Breast epithelium (tissue), 4 donors: ENCODE measurements around the gene SLC2A13. TPM values are rescaled to one million over a fixed set of nuclear protein-coding genes. Genes with fewer than 3 reads are reported as not detected.

Experiments used
- DNase-seq, 2 donors: peaks; one replicate each; pipeline ENCODE4 v3.0.0-alpha.2; 2019; ENCODE audit warnings: low spot score in 2 of 2
- H3K27ac ChIP-seq, 2 donors: fragments of 200-600 bp; sonication (generic) in 1 of 2; one replicate each; pipeline ENCODE4 v1.5.1; 2016 to 2019; ENCODE audit warnings: mild to moderate bottlenecking in 1 of 2
- H3K27me3 ChIP-seq, 2 donors: fragments of 200-600 bp; sonication (generic) in 1 of 2; one replicate each; pipeline versions ENCODE4 v1.5.1 to v1.6.0; 2017 to 2019; ENCODE audit warnings: control low read depth in 1 of 2, mild to moderate bottlenecking in 1 of 2
- H3K36me3 ChIP-seq: fragments of 200-600 bp; one replicate; pipeline ENCODE4 v1.5.1; 2019
- H3K4me1 ChIP-seq, 2 donors: fragments of 200-600 bp; sonication (generic); one replicate each; pipeline ENCODE4 v1.5.1; 2016 to 2019; ENCODE audit warnings: control low read depth in 1 of 2
- H3K4me3 ChIP-seq, 3 donors: fragments of 200-600 bp; sonication (generic); 1 replicate in 2 of 3; 2 replicates in 1 of 3; pipeline ENCODE4 v1.5.1; 2016 to 2019; ENCODE audit warnings: mild to moderate bottlenecking in 3 of 3, moderate library complexity in 2 of 3
- H3K9me3 ChIP-seq, 2 donors: fragments of 200-600 bp; sonication (generic) in 1 of 2; one replicate each; pipeline ENCODE4 v1.5.1; 2016 to 2019; ENCODE audit warnings: control low read depth in 1 of 2
- CTCF ChIP-seq, 3 donors: fragments of 450-650 bp; IDR thresholded peaks; one replicate each; pipeline ENCODE4 v1.5.1; 2016 to 2017; ENCODE audit warnings: antibody characterized with exemption in 3 of 3, mild to moderate bottlenecking in 3 of 3, moderate library complexity in 3 of 3
- POLR2A ChIP-seq: fragments of 450-650 bp; IDR thresholded peaks from one replicate; pipeline ENCODE4 v1.6.1; 2016; ENCODE audit warnings: antibody characterized with exemption, mild to moderate bottlenecking, moderate library complexity
- POLR2AphosphoS5 ChIP-seq, 3 donors: sonication (generic); formaldehyde crosslinking; IDR thresholded peaks; one replicate each; pipeline ENCODE4 v1.6.1; 2017; ENCODE audit warnings: antibody characterized with exemption in 3 of 3
- intact Hi-C: fragments of 100-400 bp; cut with DNase I; formaldehyde crosslinking; loops from one replicate; pipeline ENCODE4 v1.15.1; 2023; ENCODE audit warnings: low total_unique reads
- total RNA-seq, 3 donors: library from RNA; depleted of rRNA; stranded (reverse); fragments of >200 nt; gene quantifications; one replicate each; pipeline ENCODE4 v1.1.0, GENCODE V29; 2016

SLC2A13 gene
- total RNA-seq, 3 donors from 2014 or later: 17.1 to 32.2 (median 22.0) TPM

- intact Hi-C loops: no loop called here
- no peak for DNase-seq
- no peaks in the 10 kb centered on the region for H3K27me3 ChIP-seq
- H3K9me3 ChIP-seq: peaks cover 0 to 14% of the 10 kb centered on the region in 2 donors
- H3K36me3 ChIP-seq: no peaks in the 10 kb centered on the region
- H3K27ac ChIP-seq: no peak overlapping the region
- TF ChIP-seq POLR2A (no peak), CTCF (IDR thresholded peaks at IDR 0.05) (no peak), POLR2AphosphoS5 (IDR thresholded peaks at IDR 0.05) (no peak)
- no peak overlapping the region for H3K4me3 ChIP-seq
- no peaks in the 10 kb centered on the region for H3K4me1 ChIP-seq
Observed at GRCh38 chr12:40078266-40078665, 27.6 kb downstream of the SLC2A13 start.

GRCh38 chr12:40075458-40075857, 30.4 kb downstream of the SLC2A13 start:
- DNase-seq: no peak
- H3K27me3 ChIP-seq: no peaks in the 10 kb centered on the region
- intact Hi-C loops: no loop called here
- H3K27ac ChIP-seq: no peak overlapping the region
- no peaks in the 10 kb centered on the region for H3K4me1 ChIP-seq
- no peaks in the 10 kb centered on the region for H3K36me3 ChIP-seq
- TF ChIP-seq POLR2A (no peak), POLR2AphosphoS5 (IDR thresholded peaks at IDR 0.05) (no peak), CTCF (IDR thresholded peaks at IDR 0.05) (no peak)
- H3K4me3 ChIP-seq: no peak overlapping the region
- H3K9me3 ChIP-seq: peaks cover 0 to 14% of the 10 kb centered on the region in 2 donors

DNA sequence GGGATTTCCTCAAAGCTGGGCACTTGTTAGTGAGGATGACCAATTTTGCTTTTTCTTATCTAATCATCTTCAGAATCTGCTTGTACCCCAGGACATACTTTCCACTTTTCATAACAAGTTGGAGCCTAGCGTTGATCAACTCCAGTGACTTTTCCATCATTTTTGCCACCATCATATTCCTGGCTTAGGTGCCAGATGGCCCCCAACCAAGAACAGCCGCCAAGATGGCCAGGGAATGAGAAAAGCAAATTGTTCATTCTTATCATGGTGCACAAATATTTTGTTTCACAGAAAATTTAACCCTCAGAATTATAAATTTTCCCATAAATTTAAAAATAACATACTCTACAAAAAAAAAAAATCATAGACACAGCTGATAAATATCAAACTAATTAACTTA, 37.5 kb downstream of the SLC2A13 start:
- TF ChIP-seq CTCF (IDR thresholded peaks at IDR 0.05): no peak
- no peak for TF ChIP-seq POLR2AphosphoS5 (IDR thresholded peaks at IDR 0.05)
- TF ChIP-seq POLR2A: no peak
- H3K27ac ChIP-seq: no peak overlapping the region
- DNase-seq: no peak
- no peak overlapping the region for H3K4me3 ChIP-seq
- no peaks in the 10 kb centered on the region for H3K27me3 ChIP-seq
- intact Hi-C loops: no loop called here
- no peaks in the 10 kb centered on the region for H3K36me3 ChIP-seq
- H3K4me1 ChIP-seq: no peaks in the 10 kb centered on the region
- H3K9me3 ChIP-seq: no peaks in the 10 kb centered on the region

GRCh38 chr12:40065636-40066035, 40.2 kb downstream of the SLC2A13 start:
- no peaks in the 10 kb centered on the region for H3K36me3 ChIP-seq
- intact Hi-C loops: no loop called here
- no peaks in the 10 kb centered on the region for H3K4me1 ChIP-seq
- H3K4me3 ChIP-seq: no peak overlapping the region
- TF ChIP-seq CTCF (IDR thresholded peaks at IDR 0.05) (no peak), POLR2AphosphoS5 (IDR thresholded peaks at IDR 0.05) (no peak), POLR2A (no peak)
- H3K27ac ChIP-seq: no peak overlapping the region
- DNase-seq: no peak
- H3K9me3 ChIP-seq: no peaks in the 10 kb centered on the region
- H3K27me3 ChIP-seq: no peaks in the 10 kb centered on the region

DNA sequence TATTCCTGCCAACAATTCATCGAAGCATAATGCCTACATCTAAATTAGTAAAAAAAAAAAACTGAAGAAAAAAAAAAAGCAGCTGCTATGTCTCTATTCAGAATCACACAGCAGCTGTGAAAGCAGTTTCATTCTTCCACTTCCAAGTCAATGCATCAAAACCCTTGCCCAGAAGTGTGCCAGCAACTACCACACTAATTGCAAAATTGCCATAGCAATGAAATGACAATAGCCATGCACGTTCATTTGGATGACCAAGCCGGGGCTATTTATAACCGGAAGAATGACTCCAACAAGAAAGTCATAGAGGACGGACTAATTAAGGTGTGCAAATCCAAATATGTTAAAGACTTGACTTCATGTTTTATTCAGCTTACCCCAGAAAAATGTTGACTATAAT, 42.5 kb downstream of the SLC2A13 start:
- Histone ChIP-seq H3K4me3 (no peak overlapping the region), H3K36me3 (no peaks in the 10 kb centered on the region), H3K4me1 (no peaks in the 10 kb centered on the region), H3K9me3 (no peaks in the 10 kb centered on the region), H3K27ac (no peak overlapping the region), H3K27me3 (no peaks in the 10 kb centered on the region)
- intact Hi-C loops: no loop called here
- TF ChIP-seq POLR2A: no peak
- TF ChIP-seq CTCF (IDR thresholded peaks at IDR 0.05): no peak
- TF ChIP-seq POLR2AphosphoS5 (IDR thresholded peaks at IDR 0.05): no peak
- no peak for DNase-seq
